Raji (cell line): ENCODE data around the gene MBP.

ENCODE experiments used
- POLR2A ChIP-seq: IDR thresholded peaks from 2 replicates; pipeline ENCODE4 v1.6.1; 2011; ENCODE audit warnings: low read depth, low read length, control low read depth; ENCODE audit not compliant: insufficient read depth

The MBP gene

DNA sequence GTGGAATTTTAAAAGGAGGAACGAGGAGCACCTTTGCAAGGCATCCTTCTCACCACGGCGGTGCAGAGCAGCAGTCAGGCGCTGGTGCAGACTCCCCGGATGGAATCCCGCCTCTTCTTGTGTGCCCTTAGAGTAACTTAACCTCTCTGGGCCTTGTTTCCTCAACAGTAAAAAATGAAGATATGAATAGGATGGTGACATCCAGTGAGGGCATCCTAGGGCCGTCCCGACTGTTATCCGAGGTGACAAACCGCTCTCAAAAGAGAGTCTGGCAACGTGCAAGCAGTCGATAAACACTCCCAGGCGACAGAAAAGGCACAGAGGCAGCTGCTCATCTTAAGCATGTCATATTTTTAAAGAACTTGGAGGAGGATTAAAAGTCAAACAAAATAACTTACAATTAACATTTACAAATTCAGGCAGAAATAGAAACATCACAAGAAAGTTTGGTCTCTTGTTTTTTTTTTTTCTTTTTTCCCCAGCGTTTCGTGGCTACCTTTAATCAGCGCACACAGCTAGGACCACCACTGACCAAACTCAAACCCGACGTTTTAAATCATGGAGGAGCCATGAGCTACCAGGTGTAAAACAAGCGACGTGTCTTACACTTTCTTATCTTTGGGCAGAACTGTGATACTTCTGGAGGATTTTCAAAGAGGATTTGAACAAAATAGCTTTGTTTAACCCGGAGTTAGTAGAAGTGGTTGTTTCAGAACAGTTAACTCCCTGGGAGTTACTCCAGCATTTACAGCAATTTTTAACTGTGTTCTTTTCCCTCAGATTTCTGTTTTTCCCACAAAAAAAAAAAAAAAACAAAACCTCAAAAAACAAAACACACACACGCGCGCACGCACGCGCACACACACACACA lies 2.1 kb downstream of the MBP start:
- TF ChIP-seq POLR2A, result no peak

DNA sequence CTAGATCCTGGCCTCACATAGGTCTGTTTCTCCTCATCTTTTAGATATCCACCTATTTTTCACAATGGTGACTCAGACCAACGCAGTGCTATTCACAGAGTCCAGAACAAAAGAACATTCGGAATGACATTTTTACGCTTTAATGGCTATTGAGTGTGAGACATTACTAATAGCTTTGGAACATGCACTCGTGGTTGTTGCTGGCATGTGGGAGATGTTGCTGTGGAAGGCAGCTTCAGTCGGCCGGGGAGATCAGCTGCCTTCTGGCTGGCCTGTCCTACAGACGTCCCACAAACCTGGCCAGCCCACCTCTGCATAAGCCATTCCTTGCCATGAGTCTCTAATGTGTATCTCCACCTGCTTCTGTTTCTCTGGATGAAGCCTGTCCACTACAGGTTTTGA lies 3.4 kb downstream of the MBP start:
- TF ChIP-seq POLR2A, result no peak

DNA sequence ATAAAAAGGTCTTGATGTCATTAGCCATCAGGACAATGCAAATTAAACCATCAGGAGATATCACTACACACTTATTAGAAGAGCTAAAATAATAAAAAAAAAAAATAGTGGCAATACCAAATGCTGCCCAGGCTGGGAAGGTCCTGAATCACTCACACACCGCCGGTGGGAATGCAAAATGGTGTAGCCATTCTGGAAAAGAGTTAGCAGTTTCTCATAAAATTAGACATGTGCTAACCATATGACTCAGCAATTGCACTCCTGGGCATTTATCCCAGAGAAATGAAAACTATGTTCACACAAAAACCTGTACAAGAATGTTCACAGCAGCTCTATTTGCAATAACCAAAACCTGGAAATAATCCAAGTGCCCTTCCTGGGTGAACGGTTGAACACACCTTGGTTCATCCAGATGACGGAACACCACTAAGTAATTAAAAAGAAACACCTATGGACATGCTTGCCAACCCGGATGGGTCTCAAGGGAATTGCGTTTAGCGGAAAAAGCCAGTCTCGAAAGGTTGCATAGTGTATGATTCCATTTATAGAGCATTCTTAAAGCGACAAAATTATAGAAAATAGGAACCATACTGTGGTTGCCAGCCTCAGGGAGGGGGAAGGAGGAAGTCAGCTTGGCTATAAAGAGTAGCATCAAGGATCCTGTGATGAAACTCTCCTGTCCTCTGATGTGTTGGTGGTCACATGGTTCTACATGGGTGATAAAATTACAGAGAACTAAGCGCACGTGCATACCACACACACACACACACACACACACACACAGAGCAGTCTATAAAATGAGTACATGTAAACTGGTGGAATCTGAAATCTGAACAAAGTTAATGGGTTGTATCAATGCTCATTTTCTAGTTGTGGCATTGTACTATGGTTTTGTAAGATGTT lies 4.6 kb downstream of the MBP start:
- TF ChIP-seq POLR2A, result 0 out of 2 replicates have a peak, but pooled peaks have one; percentile 29

DNA sequence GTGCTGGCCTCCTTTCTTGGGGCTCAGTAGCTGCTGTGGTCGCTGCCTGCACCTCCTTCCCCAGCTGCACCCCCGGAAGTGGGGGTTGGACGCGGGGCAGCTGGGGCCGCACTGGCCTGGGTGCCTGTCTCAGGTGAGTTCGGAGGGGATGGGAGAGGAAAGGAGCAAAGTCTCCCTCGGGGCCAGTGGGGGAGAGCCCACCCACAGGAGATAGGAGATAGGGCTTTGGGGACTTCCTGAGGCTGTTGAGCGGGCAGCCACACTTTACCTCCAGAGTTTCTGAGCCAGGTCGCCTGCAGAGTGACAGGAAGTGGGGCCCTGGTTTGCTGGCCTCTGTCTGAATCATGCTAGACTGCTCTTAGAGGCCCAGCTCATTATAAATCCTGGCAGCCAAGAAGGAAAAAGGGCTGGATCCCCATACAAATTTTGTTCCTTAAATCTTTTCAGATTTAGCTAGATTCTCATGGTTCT lies 8.1 kb downstream of the MBP start:
- TF ChIP-seq POLR2A, result no peak

DNA sequence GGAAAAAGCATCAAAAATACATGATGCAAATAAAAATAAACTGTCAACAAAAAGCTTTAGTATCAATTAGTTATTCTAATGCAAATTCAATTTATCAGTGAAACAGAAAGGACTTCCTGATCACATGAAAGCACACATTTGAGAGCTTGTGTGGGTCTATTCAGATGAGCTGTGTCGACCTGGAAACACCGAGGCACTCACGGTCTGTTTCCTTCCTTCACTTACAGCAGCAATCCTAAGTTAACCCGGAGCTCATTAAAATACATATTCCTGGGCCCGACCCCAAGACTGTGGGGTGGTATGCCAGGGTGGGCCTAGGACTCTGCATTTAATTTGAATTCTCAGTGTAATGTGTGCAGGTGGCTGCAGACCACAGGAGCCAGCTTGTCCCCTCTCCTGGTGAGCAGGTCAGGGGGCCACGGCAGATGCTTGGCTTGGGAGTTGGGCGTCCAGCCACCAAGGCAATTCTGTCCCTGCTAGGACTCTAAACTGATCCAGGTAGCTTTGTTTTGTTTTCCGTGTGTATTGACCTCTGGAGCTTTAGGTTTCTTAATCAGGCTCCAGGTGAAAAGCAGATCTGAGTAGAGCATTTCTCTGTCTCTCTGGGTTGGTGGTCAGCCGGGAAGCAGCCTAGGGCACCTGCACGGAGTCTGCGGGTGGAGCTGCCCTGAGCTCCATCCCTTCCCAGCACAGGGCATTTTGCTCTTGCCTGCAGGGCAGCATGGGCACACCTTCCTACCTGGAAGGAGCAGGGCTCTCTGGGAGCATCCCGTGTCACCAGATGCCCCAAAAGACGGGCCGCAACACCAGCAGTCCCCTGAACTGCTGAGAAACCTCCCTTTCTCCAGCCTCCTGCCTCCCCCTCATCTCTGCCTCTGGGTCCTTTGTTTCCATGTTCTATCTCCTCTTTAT lies 9.0 kb downstream of the MBP start:
- no peak for TF ChIP-seq POLR2A

DNA sequence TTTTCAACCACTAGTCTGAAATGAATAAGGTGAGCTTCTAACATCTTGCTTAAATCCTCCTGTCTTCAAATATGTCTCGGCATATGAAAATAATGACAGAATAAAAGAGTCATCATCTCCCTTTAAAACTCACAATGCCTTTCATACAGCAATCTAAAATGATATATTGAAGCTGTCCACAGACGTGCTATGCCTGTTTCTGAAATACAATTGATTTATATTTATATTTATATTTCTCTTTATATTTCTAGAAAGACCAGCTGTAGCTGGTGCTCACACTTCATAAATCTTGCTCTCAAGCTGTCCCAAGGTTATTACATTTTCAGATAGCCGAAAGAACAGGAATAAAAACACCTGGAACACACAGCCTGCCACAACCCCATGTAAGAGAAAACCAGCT lies 11.1 kb downstream of the MBP start:
- TF ChIP-seq POLR2A, result no peak

DNA sequence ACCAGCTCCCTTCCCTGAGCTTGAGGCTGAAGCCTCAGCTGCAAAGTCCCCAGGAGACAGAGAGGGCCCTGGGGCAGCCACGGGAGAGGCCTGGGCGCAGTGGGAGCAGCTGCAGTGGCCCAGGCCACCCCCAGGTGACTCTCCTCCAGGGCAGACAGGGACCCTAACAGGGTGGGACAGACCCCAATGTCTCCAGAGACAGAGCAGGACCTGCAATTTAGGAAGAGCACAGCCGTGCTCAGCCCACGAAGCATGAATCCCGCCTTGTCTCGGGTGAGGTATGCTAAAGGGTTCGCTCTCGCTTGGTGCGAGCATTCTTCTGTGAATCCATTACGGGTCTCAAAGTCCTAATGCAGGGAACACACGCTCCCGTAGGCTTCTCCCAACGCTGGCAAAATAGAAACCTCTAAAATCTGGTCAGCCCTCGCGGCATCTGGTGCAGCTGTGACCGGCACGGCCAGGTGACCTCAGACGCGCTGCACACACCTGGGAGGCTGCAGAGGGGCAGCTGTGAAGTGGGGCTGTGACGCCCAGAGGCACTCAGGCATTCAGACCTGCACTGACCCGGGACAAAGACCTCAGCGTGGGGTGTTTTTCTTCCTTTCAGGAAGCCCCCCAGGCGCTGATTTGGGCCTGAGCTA lies 12.6 kb downstream of the MBP start:
- TF ChIP-seq POLR2A, result no peak

DNA sequence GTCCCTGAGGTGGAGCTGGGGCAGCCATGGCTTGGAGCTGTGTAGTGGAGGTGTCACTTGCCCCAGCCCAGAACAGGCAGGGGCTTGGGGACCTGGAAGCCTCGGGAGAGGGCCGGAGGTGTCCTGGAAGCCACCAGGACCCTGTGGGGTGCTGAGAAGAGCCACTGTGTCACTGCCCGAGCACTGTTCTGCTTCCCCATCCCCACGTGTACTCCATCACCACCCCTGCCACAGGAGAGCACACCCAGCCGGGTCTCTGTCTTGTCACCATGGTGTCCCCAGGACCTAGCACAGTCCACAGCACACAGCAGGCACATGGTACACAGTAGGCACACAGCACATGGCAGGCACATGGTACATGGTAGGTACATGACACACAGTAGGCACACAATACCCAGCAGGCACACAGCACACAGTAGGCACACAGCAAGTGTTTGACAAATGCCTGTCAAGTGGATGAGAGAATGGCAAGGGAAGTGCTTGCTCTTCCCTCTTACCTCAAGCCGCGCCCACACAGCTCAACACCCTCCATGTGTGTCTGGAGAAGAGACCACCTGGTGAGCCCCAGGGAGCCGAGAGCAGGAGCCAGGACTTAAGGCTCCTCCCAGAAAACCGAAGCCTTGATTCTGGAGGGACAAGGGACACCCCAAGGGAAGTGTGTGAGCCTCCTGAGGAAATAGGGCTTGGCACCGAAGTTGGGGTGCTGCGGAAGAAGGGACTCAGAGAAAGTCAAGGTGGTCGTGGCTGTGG lies 13.3 kb downstream of the MBP start:
- TF ChIP-seq POLR2A, result no peak

DNA sequence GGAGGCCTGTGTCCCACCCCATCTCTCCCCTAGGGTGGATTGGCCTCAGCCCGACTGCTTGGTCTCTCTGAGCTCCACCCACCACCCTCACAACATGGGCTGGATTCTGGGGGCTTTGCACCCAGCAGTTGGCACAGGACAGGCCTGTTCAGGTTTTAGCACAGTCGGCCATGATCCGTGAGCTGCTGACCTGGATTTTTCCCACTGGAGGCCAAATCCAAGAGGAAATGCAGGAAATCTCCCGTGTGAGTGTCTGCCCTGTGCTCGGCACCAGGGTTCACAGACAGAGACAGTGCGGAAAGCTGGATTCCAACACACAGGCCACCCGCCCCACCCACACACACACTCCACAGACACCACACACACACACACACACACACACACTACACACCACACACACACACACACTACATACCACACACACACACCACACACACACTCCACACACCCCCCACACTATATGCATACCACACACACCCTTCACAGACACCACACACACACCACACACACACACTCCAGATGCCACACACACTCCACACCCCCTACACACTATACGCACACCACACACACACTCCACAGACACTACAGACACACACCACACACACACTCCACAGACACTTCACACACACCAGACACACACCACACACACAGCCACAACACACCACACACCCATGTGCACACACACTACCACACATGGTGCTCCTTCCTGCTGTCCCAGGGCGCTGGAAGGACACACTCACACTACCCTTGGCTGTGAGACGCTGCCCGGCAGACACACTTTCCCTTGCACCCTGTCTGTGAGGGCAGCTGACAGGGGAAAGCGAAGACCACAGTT lies 14.1 kb downstream of the MBP start:
- no peak for TF ChIP-seq POLR2A

DNA sequence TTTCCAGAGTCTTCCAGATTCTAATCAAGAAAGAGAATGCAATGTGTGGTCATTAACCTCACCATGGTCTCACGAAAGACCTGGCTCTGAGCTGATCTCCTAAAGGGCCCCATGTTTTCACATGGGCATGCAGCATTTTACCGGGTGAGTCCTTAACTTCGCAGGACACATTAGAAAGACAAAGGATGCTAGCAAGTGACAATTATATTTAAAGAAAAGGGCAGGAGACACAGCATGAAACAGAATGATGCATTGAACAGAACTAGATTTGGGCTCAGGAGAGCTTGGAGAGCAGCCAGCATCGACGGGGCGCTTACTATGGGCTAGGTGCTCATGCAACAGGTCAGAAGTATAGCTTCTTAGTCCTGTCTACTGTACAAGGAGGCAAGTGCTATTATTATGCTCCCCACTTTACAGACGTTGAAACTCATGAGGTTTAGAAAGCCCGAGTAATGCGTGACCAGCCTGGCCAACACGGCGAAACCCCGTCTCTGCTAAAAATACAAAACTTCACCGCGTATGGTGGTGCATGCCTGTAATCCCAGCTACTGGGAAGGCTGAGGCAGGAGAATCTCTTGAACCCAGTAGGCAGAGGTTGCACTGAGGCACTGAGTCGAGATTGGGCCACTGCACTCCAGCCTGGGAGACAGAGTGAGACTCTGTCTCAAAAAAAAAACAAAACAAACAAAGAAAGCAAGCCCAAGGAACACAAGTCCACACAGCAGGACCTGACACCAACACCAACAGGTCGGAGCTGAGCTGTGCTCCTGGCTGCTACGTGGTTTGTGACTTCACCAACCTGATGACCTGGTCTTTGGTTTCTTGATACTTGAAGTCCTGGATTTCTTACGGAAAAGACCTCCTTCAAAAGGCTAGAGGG lies 16.1 kb downstream of the MBP start:
- no peak for TF ChIP-seq POLR2A

DNA sequence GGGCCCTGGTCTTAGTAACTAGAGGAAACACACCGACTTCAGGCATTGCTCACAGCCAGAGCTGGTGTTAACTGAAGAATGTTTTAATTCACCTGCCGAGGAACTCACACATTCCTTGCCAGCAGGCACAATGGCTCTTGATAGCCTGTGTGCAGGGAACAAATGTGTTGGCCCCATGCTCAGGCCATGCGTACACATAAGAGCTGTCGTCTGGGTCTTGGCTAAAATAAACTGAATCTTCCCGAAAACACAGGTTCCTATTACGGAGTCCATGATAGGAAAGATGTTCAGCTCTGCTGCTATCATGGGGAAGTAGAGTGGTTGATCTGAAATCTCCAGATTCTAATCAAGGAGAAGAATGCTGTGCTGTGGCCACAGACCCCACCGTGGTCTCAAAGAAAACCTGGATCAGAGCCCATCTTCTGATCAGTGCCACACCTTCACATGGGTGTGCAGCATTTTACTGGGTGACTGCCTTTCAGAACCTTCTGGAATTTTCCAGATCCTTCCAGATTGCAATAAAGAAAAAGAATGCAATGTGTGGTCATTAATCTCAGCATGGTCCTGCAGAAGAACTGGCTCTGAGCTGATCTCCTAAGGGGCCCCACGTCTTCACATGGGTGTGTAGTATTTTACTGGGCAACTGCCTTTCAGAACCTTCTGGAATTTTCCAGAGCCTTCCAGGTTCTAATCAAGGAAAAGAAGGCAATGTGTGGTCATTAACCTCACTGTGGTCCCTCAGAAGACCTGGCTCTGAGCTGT lies 17.2 kb downstream of the MBP start:
- no peak for TF ChIP-seq POLR2A
